GM18907 (cell line): ENCODE measurements around the gene MNX1.
A peak's percentile ranks its signal among the peaks of the same experiment; 100 is the strongest.

ENCODE experiments used
- ATAC-seq: cut with Tn5 transposase; IDR thresholded peaks from one replicate; pipeline ENCODE4 v1.9.1; 2021; ENCODE audit warnings: mild to moderate bottlenecking, moderate library complexity; ENCODE audit not compliant: unreplicated experiment

The MNX1 gene

GRCh38 chr7:157033483-157034473 is 23.3 kb upstream of the MNX1 start:
- ATAC-seq, result no peak

GRCh38 chr7:157032644-157033482 is 22.4 kb upstream of the MNX1 start:
- no peak for ATAC-seq

- ATAC-seq, result no peak
Measured at GRCh38 chr7:157032128-157032527, 21.7 kb upstream of the MNX1 start.

GRCh38 chr7:157028199-157028903 is 17.9 kb upstream of the MNX1 start:
- ATAC-seq, result no peak

DNA sequence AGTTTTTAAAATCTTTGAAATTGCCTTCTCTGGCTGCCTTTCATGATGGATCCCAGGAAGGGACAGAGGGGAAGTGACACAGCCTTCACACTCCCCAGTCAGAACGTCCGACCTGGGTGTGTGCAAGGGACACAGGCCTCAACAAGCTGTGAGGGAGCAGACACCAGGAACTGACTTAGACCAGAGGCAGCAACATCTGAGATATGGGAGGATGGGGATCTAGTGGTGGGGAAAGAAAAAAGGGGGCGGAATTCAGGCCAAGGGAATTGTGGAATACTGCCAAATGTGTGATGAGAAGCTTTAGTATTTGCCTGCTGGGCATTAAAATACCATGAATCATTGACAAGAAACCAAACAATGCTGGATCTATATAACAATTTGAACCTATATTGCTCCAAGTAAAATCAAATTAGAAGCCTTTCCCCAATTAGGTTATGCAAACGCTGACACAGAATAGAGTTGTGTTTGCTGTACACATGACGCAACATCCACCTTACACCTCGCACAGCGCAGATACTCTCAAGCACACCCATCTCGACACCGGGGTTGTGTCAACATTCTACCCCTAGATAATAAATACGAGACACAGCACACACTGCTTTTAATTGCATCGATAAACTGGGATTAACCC is 17.2 kb upstream of the MNX1 start:
- ATAC-seq, result no peak

DNA sequence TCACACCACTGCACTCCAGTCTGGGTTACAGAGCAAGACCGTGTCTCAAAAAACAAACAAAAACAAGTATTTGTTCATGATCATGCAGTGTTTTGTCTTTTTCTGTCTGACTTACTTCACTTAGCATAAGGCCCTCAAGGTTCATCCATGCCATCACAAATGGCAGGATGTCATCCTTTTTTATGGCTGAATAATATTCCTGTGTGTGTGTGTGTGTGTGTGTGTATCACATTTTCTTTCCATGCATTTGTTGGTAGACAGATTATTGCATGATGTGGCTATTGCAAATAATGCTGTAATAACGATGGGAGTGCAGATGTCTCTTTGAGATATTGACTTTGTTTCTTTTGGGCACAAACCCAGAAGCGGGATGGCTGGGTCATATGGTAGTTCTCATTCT is 14.3 kb upstream of the MNX1 start:
- ATAC-seq, result no peak

GRCh38 chr7:157023589-157023905 is 13.1 kb upstream of the MNX1 start:
- ATAC-seq, result no peak

- peak; percentile 57 for ATAC-seq
Measured at GRCh38 chr7:157022681-157023588, 12.5 kb upstream of the MNX1 start.

- no peak for ATAC-seq
Measured at GRCh38 chr7:157021871-157022680, 11.6 kb upstream of the MNX1 start.

DNA sequence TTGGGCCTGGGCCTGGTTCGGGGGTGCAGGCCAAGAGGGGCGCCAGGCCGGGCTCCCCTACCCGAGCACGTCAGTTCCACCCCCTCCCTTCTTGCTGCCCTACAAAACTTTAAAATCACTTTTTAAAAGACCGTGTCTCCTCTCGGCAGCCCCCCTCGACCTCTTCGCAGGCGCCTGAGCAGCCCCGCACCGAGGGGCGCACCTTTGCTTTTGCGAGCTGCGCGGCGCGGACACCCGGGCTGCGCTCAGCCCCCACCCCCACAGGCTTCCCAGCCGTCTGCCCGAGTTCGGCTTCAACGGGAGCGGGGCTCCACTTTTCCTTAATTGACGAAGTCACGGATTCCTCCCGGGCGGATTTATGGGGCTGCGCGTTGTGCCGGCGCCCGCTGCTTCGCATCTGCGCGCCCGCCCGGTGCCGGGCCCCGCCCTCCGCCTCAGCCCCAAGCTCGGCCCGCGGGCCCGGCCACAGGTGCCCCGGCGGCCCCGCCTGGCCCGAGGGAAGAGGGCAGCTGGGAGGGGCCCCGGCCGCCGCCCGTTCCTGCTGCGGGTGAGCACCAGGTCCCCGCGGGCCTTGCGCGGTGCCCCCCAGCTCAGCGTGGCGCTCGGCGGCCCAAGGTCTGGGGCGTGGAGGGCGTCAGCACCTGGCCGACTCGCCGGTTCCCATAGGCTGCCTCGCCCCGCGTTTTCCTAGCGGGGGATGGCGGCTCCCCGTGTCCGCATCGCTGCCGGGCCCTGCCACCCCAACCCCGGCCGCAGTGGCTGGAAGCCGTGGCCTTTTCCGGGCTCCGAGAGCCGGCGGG is 10.8 kb upstream of the MNX1 start:
- ATAC-seq, result no peak

DNA sequence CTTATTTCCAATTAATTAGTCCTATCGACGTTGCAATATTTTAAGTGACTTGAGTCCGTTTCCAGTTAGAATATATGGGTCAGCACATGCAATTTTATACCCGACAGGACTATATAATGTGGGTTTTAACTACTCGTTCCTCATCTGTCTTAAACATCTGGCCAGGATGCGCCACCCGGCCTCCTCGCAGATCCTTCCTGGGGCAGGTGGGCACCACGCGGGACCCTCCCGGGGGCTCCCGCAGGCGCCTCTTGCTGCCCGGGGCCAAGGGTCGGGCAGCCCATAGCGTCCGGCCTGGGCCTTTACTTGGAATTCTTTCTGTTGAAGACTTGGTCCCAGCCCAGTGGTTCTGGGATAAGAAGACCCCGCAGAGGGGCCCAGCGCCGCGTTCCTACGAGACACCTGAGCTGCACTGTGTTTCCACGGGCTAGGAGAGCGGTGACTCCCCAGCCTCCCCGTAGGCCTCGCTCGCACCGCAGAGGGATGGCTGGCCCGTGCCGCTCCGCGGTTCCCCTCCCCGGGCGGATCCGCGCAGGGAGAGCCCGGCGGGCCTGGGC is 10.1 kb upstream of the MNX1 start:
- ATAC-seq, result no peak

GRCh38 chr7:157019718-157020451 is 9.4 kb upstream of the MNX1 start:
- no peak for ATAC-seq

DNA sequence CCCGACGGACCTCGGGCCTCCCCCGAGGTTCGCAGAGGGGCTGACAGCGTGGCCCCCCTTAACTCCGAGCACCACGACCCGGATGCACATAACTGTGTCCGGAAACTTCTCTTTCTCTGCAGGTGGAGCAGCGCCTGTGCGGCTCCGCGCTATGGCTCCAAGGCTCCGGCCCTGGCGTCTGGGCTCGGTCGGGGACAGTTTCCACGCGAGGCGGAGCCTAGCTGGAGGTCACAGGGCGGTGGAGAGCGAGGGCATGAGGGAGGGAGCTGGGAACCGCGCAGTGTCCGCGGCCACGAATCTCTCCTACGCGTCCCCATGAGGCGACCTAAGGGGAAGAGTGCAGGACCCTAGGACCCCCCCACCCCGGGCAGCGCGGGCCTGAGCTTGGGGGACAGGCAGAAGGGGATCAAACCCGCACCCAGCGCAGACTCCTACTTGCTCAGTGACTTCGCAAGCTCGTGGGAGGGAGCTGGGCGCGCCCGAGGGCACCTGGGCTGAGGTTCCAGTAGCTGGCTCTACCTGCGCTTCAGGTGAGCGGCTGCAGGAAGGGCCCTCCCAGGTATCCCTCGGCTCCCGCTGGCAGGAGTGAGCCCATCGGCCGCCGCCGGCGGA is 8.6 kb upstream of the MNX1 start:
- no peak for ATAC-seq

DNA sequence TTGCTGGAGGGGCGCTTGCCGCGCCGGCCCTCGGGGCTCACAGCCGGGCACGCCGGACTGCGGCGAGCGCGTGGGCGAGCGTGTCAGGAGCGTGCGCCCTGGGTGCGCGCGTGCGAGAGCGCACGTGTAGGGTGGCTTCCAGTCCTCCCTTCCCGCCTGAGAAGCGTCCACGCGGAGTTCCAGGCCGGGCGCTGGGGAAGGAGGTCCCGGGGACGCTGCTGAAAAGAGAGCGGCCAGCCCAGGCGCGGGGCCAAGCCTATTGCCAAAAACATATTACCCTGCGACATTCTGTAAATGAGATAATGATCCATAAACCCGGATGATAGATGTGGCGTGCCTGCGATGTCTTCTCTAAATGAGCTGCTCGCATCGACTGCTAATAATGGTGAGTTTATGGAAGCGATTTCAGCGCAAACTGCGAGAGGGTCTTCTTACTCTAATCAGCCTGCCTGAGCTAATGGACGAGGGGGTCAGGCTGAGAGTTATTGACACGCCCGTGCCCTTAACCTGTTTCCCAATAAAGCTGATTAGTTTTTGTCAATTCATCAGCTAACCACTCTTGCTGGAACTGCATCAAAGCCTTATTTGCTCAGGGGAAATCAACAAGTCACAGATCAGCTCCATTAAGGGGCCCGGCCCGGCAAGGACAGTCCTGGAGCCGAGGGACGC is 8.0 kb upstream of the MNX1 start:
- ATAC-seq, result no peak

- ATAC-seq, result no peak
Measured at GRCh38 chr7:157017603-157018327, 7.3 kb upstream of the MNX1 start.

DNA sequence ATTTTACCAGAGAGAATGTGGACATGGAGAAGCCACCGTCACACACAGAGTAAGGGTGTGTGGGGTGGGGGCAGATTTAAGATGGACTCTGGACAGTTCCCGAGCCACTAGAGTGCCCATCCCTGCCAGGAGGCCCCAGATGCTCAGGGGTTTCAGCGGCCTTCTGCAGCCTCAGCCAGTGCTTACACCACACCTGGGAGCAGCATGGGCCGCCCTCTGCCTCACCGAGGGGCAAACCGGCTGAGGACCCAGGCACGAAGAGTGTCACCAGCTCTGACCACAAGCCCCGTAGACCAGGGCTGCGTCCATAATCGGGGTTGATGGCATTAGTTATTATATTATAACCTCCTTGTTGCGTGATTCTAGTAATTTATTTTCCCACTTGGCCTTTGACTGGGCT is 6.7 kb upstream of the MNX1 start:
- ATAC-seq, result no peak
